Adrenal gland (tissue), 12 donors: Measurements from ENCODE around the gene TLCD3A. TPM values are rescaled to one million over a fixed set of nuclear protein-coding genes. Genes with fewer than 3 reads are reported as not detected.
"Not testable (repeated sequence)": the region's sequence is repeated elsewhere in the genome, so short reads cannot be mapped to it uniquely, and the experiment has no call there.

Experiments used
- DNase-seq, 7 donors: peaks; one replicate each; pipeline ENCODE4 v3.0.0-alpha.2; 2019 to 2020
- H3K27ac ChIP-seq, 5 donors: fragments of 200-600 bp; sonication (generic) in 4 of 5; 1 replicate in 3 of 5; 2 replicates in 2 of 5; pipeline versions ENCODE4 v1.5.1 to v1.8.0; 2016 to 2020; ENCODE audit warnings: mild to moderate bottlenecking in 1 of 5
- H3K27me3 ChIP-seq: fragments of 200-600 bp; 2 replicates; pipeline ENCODE4 v1.8.0; 2021
- H3K36me3 ChIP-seq, 2 donors: fragments of 200-600 bp; replicated peaks in 1 of 2; 1 replicate in 1 of 2; 2 replicates in 1 of 2; pipeline versions ENCODE4 v1.5.1 to v1.8.0; 2018 to 2022
- H3K4me1 ChIP-seq, 2 donors: fragments of 200-600 bp; replicated peaks in 1 of 2; 1 replicate in 1 of 2; 2 replicates in 1 of 2; pipeline versions ENCODE4 v1.5.1 to v1.8.0; 2018 to 2021
- H3K4me3 ChIP-seq, 4 donors: fragments of 200-600 bp; sonication (generic) in 3 of 4; one replicate each; pipeline ENCODE4 v1.5.1; 2016 to 2018
- H3K9me3 ChIP-seq, 3 donors: fragments of 200-600 bp; sonication (generic) in 1 of 3; replicated peaks in 1 of 3; 1 replicate in 2 of 3; 2 replicates in 1 of 3; pipeline versions ENCODE4 v1.5.1 to v1.8.0; 2016 to 2021
- POLR2A ChIP-seq, 2 donors: fragments of 450-650 bp; IDR thresholded peaks; one replicate each; pipeline ENCODE4 v1.6.1; 2017; ENCODE audit warnings: antibody characterized with exemption in 2 of 2, mild to moderate bottlenecking in 2 of 2, moderate library complexity in 1 of 2
- WGBS, 4 donors: extraction: QIAGEN DNeasy Blood & Tissue Kit in 2 of 4; methylation state at CpG; one replicate each; pipeline versions ENCODE4 v1.1.5 to v1.1.7; 2013 to 2017; 5-methylcytosine and 5-hydroxymethylcytosine counted together
- intact Hi-C, 2 donors: fragments of 100-400 bp; cut with DNase I; formaldehyde crosslinking; loops; one replicate each; pipeline versions ENCODE4 v1.14.1 to v1.15.0; 2022 to 2023
- polyA plus RNA-seq, 3 donors: library from polyadenylated mRNA; stranded (reverse); fragments of 200-250 nt in 2 of 3; fragments of 350-450 nt in 1 of 3; fragmentation: Illumina TruSeq in 1 of 3; extraction: RNeasy Lipid Tissue Mini Kit (QIAGEN cat#74804) in 1 of 3; gene quantifications; one replicate each; pipeline ENCODE4 v1.2.3, GENCODE V29; 2013 to 2014
- total RNA-seq, 9 donors: library from RNA; depleted of rRNA in 4 of 9; stranded (reverse); fragments of >200 nt in 4 of 9; fragments of 120-200 nt in 1 of 9; fragmentation: NEBNext Ultra II Directional in 1 of 9; extraction: Animal tissue kit (Norgen Biotek cat#: 25700) in 1 of 9; gene quantifications; one replicate each; pipeline versions ENCODE4 v1.1.0 to v1.2.4, GENCODE V29; 2013 to 2023
- TF ChIP-seq, protein P1 (sequence below), 6 experiments: fragments of 450-650 bp in 4 of 6; fragments of 200-600 bp in 2 of 6; sonication (generic) in 1 of 6; IDR thresholded peaks; 1 replicate in 5 of 6; 2 replicates in 1 of 6; pipeline versions ENCODE4 v1.5.1 to v1.8.0; 2016 to 2021; ENCODE audit warnings: antibody characterized with exemption in 6 of 6, mild to moderate bottlenecking in 2 of 6, moderate library complexity in 1 of 6
- donor health status: healthy with polysubstance abuse.
- donor health status: Bipolar disorder and iron deficiency.
- donor health status: DM: yes; HTN: yes; CAD: no.
- donor health status: DM: no; HTN: no; CAD: no.
- donor health status: DM: no; HTN: no; CAD: no.
- donor health status: DM: yes; HTN: yes; CAD: no.

TLCD3A gene
- total and polyA plus RNA-seq, 12 donors: 0.72 to 8.7 (median 4.2) TPM

DNA sequence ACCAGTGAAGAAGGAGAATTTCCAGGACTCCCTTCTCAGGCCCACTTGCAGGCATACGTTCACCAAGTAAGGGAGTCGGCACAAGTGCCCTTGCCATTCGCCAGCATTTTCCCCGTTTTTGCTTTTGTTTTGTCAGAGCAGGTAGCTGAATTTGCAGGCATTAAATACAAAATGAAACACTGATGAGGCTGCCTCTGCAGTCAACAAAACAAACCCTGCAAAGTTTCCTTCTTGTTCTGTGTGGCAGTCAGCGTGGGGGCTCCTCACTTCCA lies 41.9 kb downstream of the TLCD3A start:
- TF ChIP-seq, protein P1, sequence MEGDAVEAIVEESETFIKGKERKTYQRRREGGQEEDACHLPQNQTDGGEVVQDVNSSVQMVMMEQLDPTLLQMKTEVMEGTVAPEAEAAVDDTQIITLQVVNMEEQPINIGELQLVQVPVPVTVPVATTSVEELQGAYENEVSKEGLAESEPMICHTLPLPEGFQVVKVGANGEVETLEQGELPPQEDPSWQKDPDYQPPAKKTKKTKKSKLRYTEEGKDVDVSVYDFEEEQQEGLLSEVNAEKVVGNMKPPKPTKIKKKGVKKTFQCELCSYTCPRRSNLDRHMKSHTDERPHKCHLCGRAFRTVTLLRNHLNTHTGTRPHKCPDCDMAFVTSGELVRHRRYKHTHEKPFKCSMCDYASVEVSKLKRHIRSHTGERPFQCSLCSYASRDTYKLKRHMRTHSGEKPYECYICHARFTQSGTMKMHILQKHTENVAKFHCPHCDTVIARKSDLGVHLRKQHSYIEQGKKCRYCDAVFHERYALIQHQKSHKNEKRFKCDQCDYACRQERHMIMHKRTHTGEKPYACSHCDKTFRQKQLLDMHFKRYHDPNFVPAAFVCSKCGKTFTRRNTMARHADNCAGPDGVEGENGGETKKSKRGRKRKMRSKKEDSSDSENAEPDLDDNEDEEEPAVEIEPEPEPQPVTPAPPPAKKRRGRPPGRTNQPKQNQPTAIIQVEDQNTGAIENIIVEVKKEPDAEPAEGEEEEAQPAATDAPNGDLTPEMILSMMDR (IDR thresholded peaks at IDR 0.05): no peak
- TF ChIP-seq POLR2A (IDR thresholded peaks at IDR 0.05): no peak
- H3K27ac ChIP-seq: no peak overlapping the region

DNA sequence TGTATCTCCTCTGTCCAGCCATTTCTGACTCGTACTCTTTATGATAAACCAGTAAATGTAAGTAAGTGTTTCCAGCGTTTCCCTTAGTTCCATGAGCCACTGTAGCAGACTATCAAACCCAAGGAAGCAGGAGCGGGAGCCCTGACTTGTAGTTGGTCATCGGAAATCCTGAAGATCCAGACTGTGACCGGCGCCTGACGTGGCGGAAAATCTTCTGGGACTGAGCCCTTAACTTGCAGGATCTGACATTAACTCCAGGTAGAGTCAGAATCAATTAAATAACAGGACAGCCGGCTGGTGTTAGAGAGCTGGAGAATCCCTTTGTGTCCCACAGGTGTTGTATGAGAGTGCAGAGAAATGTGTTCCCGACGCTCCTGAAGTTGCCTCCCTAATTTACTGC lies 45.7 kb downstream of the TLCD3A start:
- intact Hi-C loops: no loop called here
- no peak overlapping the region for H3K27ac ChIP-seq
- peaks cover 8 to 12% of the 10 kb centered on the region in 2 donors for H3K4me1 ChIP-seq
- H3K36me3 ChIP-seq: peaks cover 0 to 47% of the 10 kb centered on the region in 2 donors
- WGBS, 4 donors: 90 to 95% (median 92%) methylated on average over 11 of the region's 11 CpGs
- no peak for DNase-seq
- H3K27me3 ChIP-seq: no peaks in the 10 kb centered on the region
- H3K4me3 ChIP-seq: no peak overlapping the region
- TF ChIP-seq, protein P1 (IDR thresholded peaks at IDR 0.05): no peak
- no peak for TF ChIP-seq POLR2A (IDR thresholded peaks at IDR 0.05)
- H3K9me3 ChIP-seq: no peaks in the 10 kb centered on the region

More for the DNA sequence above, 41.9 kb downstream of the TLCD3A start:
- DNase-seq: no peak
- Histone ChIP-seq H3K4me1 (no peaks in the 10 kb centered on the region), H3K9me3 (no peaks in the 10 kb centered on the region), H3K36me3 (peaks cover 0 to 79% of the 10 kb centered on the region in 2 donors), H3K4me3 (no peak overlapping the region), H3K27me3 (no peaks in the 10 kb centered on the region)
- WGBS, 4 donors: 89 to 94% (median 90%) methylated on average over 5 of the region's 5 CpGs
- intact Hi-C loops: no loop called here

DNA sequence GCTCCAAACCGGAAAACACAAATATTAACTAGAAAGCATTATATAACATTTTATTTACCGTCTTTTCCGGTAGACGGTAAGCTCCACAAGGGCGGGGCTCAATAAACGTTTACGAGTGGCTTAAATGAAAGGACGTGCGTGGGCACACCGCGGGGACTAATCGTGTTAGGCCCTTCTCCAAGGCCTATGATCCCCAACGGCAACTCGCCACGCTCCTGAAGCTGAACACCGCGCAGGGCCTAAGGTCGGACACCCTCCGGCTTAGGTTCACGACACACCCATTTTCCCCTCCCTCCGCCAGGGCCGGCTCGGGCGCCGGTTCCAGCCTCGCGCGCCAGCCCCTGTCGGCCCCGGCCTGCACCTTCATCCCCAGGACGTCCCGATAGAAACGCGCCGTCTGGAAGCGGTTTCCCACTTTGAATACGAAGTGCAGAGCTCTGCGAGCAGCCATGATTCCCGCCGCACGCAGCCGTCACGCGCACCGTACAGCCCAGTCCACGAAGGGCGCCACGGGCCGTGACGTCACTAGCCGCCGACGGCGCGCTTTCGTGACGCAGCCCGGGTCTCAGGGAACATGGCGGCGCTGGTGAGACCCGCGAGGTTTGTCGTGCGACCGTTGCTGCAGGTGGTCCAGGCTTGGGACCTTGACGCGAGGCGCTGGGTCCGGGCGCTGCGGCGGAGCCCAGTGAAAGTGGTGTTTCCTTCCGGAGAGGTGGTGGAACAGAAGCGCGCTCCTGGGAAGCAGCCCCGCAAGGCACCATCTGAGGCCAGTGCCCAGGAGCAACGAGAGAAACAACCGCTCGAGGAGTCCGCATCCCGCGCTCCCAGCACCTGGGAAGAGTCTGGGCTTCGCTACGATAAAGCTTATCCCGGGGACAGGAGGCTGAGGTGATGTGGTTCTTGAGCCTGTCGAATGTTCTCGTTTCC lies 49.7 kb downstream of the TLCD3A start, which contains the start of the genes GLOD4 and MRM3:
TSS of gene GLOD4 (minus strand) at position 476 of the 927 bp plus-strand sequence. CDS start at position 451, 25 bp downstream.
TSS of gene MRM3 (plus strand) at position 549 of the 927 bp plus-strand sequence. CDS start at position 575, 26 bp downstream.
- Histone ChIP-seq H3K27me3 (no peaks in the 10 kb centered on the region), H3K4me3 (peak within 1 kb of the TSS; percentile 39 to 93 (median 69)), H3K9me3 (no peaks in the 10 kb centered on the region), H3K36me3 (peaks cover 0 to 15% of the 10 kb centered on the region in 2 donors), H3K4me1 (peaks cover 12 to 23% of the 10 kb centered on the region in 2 donors), H3K27ac (peak within 1 kb of the TSS in 4 of 5 donors; percentile 71 to 93 (median 84))
- whole genome bisulfite sequencing, 4 donors: 0% methylated on average over 16 to 87 of the region's 87 CpGs
- TF ChIP-seq POLR2A (IDR thresholded peaks at IDR 0.05): peak; percentile 52 to 71
- TF ChIP-seq, protein P1 (IDR thresholded peaks at IDR 0.05): peak in 5 of 6 experiments; percentile 29 to 49 (median 37)
- peak; percentile 89 to 98 (median 94) for DNase-seq
- intact Hi-C loops: no loop called here

DNA sequence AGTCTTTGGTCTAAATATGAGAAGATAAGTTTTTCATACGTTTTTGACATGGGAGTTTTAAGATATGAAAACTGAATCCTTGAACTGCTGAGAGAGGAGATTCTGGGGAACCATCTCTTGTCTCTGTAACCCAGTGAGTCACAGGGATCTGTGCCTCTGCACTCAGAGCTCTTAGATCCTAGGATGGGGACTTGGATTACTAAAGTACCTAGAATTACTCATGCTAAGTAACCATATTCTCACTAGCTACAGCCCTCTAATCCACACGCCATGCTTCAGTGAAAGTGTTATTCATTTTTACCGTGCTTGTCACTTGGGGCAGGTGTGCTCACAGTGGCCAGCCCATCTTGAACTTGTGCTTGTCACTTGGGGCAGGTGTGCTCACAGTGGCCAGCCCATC lies 51.7 kb downstream of the TLCD3A start:
- H3K9me3 ChIP-seq: no peaks in the 10 kb centered on the region
- WGBS, 4 donors: 69 to 73% (median 70%) methylated on average over 3 of the region's 3 CpGs
- peaks cover 0 to 19% of the 10 kb centered on the region in 2 donors for H3K36me3 ChIP-seq
- H3K27ac ChIP-seq: no peak overlapping the region
- DNase-seq: no peak
- H3K4me3 ChIP-seq: no peak overlapping the region
- no peaks in the 10 kb centered on the region for H3K27me3 ChIP-seq
- peaks cover 12 to 23% of the 10 kb centered on the region in 2 donors for H3K4me1 ChIP-seq
- intact Hi-C loops: no loop called here
- no peak for TF ChIP-seq POLR2A (IDR thresholded peaks at IDR 0.05)
- TF ChIP-seq, protein P1 (IDR thresholded peaks at IDR 0.05): no peak

DNA sequence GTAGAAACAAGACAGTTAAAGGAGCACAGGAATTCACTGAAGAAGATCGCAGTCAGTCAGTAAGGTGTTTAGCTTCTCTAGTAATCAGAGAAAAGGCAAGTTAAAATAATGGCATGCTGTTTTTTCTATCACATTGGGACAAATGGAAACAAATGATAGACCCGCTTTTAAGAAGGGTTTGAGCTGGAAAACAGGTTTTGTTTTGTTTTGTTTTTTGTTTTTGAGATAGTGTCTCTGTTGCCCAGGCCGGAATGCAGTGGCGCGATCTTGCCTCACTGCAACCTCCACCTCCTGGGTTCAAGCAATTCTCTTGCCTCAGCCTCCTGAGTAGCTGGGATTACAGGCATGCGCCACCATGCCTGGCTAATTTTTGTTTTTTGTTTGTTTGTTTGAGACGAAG lies 53.5 kb downstream of the TLCD3A start:
- H3K4me1 ChIP-seq: peaks cover 12 to 21% of the 10 kb centered on the region in 2 donors
- DNase-seq, H3K9me3 ChIP-seq, H3K27me3 ChIP-seq, intact Hi-C loops, H3K27ac ChIP-seq, H3K4me3 ChIP-seq: not testable (repeated sequence)
- WGBS, 4 donors: 91 to 99% (median 96%) methylated on average over 7 of the region's 7 CpGs
- peaks cover 0 to 30% of the 10 kb centered on the region in 2 donors for H3K36me3 ChIP-seq
